GM19023 (cell line): ENCODE data around the gene MST1R.

Experiments used
- ATAC-seq: cut with Tn5 transposase; IDR thresholded peaks from one replicate; pipeline ENCODE4 v1.9.1; 2021; ENCODE audit warnings: mild to moderate bottlenecking, moderate library complexity; ENCODE audit not compliant: unreplicated experiment

Gene MST1R

GRCh38 chr3:49879721-49880120 is 24.0 kb downstream of the MST1R start:
- no peak for ATAC-seq

- no peak for ATAC-seq
Observed at GRCh38 chr3:49878686-49879085, 25.0 kb downstream of the MST1R start.

DNA sequence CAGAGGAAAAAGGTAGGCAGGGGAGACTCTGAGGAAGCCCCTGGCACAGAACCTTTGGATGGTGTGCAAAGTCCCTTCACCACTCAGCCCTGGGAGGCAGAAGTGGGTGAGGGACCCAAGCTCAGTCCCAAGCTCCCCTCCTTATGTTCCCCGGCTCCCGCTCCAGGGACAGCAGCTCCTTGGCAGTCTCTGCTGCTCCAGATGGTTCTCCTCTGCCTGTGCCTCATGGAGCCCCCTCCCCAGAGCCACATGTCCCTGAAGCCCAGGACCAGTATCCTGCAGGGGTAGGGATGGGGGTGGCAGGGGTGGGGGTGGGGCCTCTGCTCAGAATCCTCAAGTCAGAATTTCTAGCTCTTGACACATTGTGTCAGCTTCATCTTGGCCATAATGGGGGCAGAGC is 26.0 kb downstream of the MST1R start:
- ATAC-seq = no peak

- no peak for ATAC-seq
Observed at GRCh38 chr3:49876567-49876966, 27.1 kb downstream of the MST1R start.

DNA sequence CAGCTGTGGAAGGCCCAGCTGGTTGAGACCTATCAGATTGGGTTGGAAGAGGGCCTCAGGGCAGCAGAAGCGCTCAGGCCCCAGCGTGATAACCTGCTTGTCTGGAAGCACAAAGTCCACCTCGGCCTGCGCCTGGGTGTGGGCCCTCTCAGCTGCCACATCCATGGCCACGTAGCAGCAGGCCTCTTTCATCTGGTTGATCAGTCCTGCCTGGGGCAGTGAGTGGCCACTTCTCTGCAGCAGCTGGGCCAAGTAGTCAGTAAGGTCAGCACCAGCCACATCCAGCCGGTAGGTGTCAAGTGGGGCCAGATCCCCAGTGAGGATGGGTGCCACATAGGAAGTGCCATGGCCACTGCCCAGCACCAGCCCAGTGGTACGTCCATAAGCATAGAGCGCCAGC is 30.1 kb downstream of the MST1R start:
- no peak for ATAC-seq

DNA sequence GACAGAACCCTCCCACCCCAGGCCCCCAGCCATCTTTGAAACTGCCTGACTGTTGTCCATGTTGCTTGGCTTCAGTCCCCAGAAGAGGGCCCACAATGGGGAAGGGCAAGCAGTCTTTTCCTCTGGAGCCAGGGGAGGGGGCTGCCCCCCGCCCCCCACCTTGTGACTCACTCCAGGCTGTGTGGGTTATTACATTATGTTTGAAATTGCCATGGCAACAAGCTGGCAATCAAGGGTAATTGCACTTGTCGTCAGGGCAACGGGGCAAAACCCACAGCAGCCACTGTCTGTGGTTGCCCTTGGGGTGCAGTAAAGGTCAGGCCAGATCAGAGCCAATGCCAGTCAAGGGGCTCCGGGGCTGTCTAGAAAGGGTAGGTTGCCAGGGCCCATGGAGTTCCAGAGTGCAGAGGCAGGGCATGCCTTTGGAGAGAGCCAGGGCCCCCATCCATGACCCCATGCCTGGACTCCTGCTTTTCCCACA is 30.8 kb downstream of the MST1R start:
- ATAC-seq = no peak

DNA sequence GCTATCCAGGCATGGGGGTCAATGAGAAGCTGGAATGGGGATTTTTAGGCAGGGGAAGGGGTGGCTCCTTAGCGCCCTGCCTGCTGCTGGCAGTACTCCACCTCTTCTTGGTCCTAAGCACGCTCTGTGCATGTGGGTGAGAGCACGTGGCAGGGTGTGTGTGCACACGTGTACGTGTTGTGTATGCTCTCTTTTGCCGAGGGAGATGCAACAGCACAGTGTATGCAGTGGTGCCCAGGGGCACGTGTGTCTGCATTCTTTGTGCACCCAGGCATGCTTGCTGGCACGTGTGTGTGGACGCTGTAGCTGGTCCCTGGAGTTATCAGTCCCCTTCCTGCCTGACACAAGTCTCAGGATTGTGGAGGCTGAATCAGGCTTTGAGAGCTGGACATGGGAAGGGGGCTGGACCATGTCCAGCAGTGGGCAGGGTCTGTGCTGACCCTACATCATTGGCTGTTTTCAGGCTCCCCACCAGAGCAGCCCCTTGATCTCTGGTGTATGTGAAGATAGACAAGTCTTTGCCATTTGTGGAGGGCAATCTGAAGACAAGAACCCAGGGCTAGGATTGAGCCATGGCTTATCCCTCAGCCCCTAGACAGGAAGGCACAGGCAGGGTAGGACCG is 32.0 kb downstream of the MST1R start:
- ATAC-seq = no peak

- no peak for ATAC-seq
Observed at GRCh38 chr3:49869525-49870126, 34.0 kb downstream of the MST1R start, which contains the start of gene CAMKV. TSS of gene CAMKV (minus strand) at chr3:49869906. CDS start at chr3:49862388, 7,518 bp downstream.

DNA sequence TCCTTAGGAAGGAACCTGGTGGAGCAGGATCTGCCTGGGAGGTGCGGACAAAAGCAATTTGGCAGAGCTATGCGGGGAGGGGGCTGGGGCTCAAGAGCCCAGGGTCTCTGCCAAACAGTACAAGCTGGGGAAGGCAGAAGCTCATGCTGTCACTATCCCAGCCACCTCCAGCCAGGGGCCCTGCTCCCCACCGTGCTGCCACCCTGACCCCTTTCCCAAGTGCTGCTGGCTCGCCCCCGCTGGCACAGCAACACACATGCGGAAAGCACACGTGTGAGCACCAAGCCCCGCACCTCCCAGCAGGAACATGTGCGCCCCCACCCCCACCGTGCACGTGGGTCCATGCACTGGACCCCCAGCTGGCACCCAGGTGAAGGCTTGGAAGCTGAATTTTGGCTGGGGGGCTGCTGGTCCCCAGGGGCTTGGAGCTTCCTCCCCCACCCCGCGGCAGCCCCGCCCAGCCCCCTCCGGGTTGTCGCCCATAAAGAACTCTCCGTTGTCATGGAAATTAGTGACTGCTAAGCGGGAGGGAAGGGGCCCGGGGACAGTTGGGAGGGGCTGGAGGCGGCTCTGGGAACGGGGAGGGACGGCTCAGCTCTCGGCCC is 34.7 kb downstream of the MST1R start:
- no peak for ATAC-seq

DNA sequence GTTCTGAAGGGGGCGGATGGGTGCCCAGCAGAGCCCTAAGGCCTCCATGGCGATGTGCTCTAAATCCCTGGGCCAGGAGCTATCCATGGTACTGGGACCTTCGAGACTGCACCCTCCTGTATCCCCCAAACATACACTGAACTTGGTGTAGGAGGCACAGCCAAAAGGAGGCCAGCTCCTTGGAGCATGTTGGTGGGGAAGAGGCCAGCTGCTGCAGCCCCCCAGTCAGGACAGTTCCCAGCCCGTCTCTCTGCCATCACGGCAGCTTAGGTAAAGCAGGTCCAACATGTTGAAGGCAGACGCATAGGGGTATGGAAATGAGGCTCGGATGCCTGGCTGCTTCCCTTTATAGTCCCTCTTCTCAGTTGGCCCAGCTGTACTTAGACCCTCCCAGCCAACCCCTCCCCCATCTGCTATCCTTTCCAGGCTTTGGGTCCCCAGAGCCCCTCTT is 35.8 kb downstream of the MST1R start:
- ATAC-seq = no peak

DNA sequence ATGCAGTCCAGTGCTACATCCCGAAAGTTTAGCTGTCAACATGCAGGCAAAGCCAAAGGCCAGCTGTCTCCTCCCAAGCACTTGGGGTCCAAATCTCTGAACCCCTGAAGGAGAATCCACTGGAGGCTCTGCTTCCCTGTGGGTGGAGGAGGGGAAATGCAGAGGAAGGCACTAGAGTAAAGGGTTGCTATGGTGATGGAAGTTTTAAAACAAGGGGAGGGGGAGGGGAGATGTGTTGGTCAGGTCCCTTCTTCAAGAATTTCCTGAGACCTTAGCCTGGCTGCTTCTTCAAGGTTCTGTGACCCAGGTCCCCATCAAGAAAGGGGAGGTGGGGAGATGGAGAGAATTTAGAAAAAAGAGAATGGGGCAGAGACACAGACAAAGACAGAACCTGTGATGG is 36.3 kb downstream of the MST1R start:
- ATAC-seq = no peak

DNA sequence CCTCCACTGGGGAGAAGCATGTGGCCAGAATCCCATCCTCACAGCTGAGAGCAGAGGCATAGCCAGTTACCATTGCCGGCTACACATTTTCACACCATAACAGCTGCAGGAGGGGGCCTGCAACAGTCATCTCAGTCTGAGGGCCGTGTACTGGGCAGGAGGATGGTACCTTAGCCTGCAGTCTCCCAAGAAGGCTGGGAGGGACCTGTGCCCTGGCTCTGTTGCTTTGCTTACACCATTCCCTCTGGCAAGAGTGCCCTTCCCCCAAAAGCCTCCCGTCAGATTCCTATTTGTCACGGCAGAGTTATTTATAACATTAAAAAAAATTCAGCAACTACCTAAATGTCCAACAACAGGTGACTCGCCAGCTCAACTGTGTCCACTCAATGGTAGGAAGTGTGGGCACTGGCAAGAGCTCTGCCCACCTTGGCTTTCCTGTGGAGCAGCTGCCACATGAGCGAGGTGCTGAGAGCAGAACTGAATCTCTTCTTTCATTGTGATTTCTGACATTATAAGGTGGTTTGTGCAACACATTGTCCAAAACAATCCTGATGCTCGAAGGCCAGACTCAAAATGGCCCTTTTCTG is 38.4 kb downstream of the MST1R start:
- ATAC-seq = no peak

- ATAC-seq = no peak
Observed at GRCh38 chr3:49864505-49864904, 39.2 kb downstream of the MST1R start.

- no peak for ATAC-seq
Observed at GRCh38 chr3:49859576-49860305, 43.9 kb downstream of the MST1R start.

GRCh38 chr3:49856181-49857005 is 47.3 kb downstream of the MST1R start, which contains the start of gene TRAIP:
TSS of gene TRAIP (minus strand) at chr3:49856564. CDS start at chr3:49856453, 111 bp downstream.
- ATAC-seq = peak; percentile 97

GRCh38 chr3:49855662-49856061 is 48.0 kb downstream of the MST1R start:
- no peak for ATAC-seq

- no peak for ATAC-seq
Observed at GRCh38 chr3:49845694-49846093, 58.0 kb downstream of the MST1R start.

- no peak for ATAC-seq
Observed at GRCh38 chr3:49844464-49845183, 59.0 kb downstream of the MST1R start.

DNA sequence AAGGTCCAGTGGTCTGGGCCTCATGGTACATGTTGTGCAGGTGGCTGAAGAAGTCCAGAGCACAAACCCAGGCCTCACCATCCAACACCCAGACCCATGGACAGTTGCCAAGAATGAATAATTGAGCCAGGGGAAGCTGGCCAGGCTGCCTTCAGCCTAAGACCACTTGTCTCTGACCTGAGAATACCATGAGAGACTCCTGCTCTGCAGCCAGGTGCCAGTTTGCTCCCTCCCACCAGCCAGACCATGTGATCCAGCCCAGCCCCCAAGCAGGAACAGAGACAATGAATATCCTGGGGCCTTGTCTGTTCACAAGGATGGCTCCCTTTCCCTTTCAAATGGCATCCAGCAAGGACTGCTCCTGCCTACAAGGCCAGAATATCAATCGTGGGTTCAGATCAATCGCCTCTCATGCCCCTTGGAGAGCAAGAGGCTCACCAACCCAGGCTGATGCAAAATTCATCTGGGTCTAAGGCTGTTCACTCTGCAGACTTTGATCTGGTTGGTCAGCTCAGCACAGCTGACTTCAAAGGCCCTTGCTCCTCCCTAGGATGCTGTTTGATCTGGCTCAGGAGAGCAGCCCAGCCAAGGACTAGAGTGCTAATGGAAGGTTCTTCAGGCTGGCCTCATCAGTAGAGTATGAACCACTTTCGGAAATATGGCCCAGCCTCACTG is 60.7 kb downstream of the MST1R start:
- no peak for ATAC-seq
